HepG2 (cell line): ENCODE data around the gene PAQR7. TPM values are rescaled to one million over a fixed set of nuclear protein-coding genes. Genes with fewer than 3 reads are reported as not detected.

ENCODE experiments used
- ATAC-seq: fragments of 200-7000 bp; cut with Tn5 transposase; 3 replicates; pipeline ENCODE4 v1.9.1; 2020; ENCODE audit warnings: mild to moderate bottlenecking, moderate library complexity
- BruUV-seq: library from RNA; stranded (reverse); fragments of 400-500 nt; replicated peaks from 2 replicates; lab custom pipeline; 2021; lab: Mats Ljungman, UMichigan
- CTCF ChIA-PET: fragments of 300-600 bp; formaldehyde crosslinking; extraction: SDS; loops from one replicate; lab custom pipeline; 2021; ENCODE audit warnings: low total read pairs, inconsistent platforms, low intra/inter-chr PET ratio; lab: Yijun Ruan, JAX
- POLR2A ChIA-PET: fragments of 350-600 bp; sonication (Branson Sonifier 250); formaldehyde crosslinking; loops from one replicate; lab custom pipeline; 2020; ENCODE audit warnings: antibody characterized with exemption, inconsistent platforms; lab: Yijun Ruan, JAX
- DNase-seq: peaks from one replicate; pipeline ENCODE4 v3.0.0-alpha.2; 2015; ENCODE audit warnings: low spot score
- FAIRE-seq: peaks from 3 replicates; lab custom pipeline; 2011; peaks lifted over from hg19 to GRCh38; lab: Jason Lieb, UNC
- H2AFZ ChIP-seq: one replicate; pipeline ENCODE4 v1.6.1; 2011; ENCODE audit warnings: low read length, inconsistent platforms
- H3K27ac ChIP-seq: fragments of 300-600 bp; 3 replicates; pipeline ENCODE4 v1.8.0; 2011; ENCODE audit warnings: mixed run types, mild to moderate bottlenecking, mixed read lengths, low read length, inconsistent platforms; ENCODE audit not compliant: insufficient read depth; ENCODE audit errors: extremely low read length
- H3K27me3 ChIP-seq, 2 experiments: fragments of 200-600 bp in 1 of 2; 2 replicates in 1 of 2; 3 replicates in 1 of 2; pipeline versions ENCODE4 v1.6.0 to v1.8.0; 2011; ENCODE audit warnings: low read length in 2 of 2, mild to moderate bottlenecking in 2 of 2, moderate library complexity in 2 of 2, inconsistent platforms in 1 of 2; ENCODE audit not compliant: insufficient read depth in 2 of 2, control insufficient read depth in 1 of 2
- H3K36me3 ChIP-seq, 2 experiments: fragments of 200-600 bp in 1 of 2; replicated peaks in 1 of 2; 2 replicates in 1 of 2; 3 replicates in 1 of 2; pipeline versions ENCODE4 v1.5.1 to v1.8.0; 2011; ENCODE audit warnings: low read length in 2 of 2, inconsistent platforms in 1 of 2; ENCODE audit not compliant: insufficient read depth in 2 of 2, control insufficient read depth in 1 of 2
- H3K4me1 ChIP-seq: 2 replicates; pipeline ENCODE4 v1.5.1; 2012; ENCODE audit warnings: low read length, inconsistent platforms; ENCODE audit not compliant: insufficient read depth
- H3K4me2 ChIP-seq: 2 replicates; pipeline ENCODE4 v1.6.0; 2011; ENCODE audit warnings: low read depth, low read length, inconsistent platforms
- H3K4me3 ChIP-seq, 3 experiments: fragments of 200-600 bp in 1 of 3; sonication (generic), shearing (Covaris generic) in 1 of 3; replicated peaks in 1 of 3; 2 replicates each; pipeline ENCODE4 v1.5.1; 2011 to 2016; ENCODE audit warnings: low read length in 3 of 3, inconsistent platforms in 2 of 3, low read depth in 2 of 3, mild to moderate bottlenecking in 2 of 3, control low read depth in 1 of 3, mixed read lengths in 1 of 3; ENCODE audit not compliant: insufficient read depth in 1 of 3
- H3K79me2 ChIP-seq: one replicate; pipeline ENCODE4 v1.6.1; 2011; ENCODE audit warnings: low read length, inconsistent platforms; ENCODE audit not compliant: insufficient read depth
- H3K9ac ChIP-seq: 2 replicates; pipeline ENCODE4 v1.6.0; 2011; ENCODE audit warnings: mild to moderate bottlenecking, low read depth, low read length, inconsistent platforms; ENCODE audit not compliant: insufficient read depth
- H3K9me3 ChIP-seq: 2 replicates; pipeline ENCODE4 v1.5.1; 2012; ENCODE audit warnings: mild to moderate bottlenecking, low read length
- H4K20me1 ChIP-seq: 2 replicates; pipeline ENCODE4 v1.6.0; 2011; ENCODE audit warnings: inconsistent platforms, mild to moderate bottlenecking, low read length, moderate library complexity; ENCODE audit not compliant: insufficient read depth
- FOXP1 ChIP-seq, 2 experiments: fragments of 450-650 bp in 1 of 2; IDR thresholded peaks; 2 replicates each; pipeline ENCODE4 v1.6.1; 2017 to 2018; ENCODE audit warnings: antibody characterized with exemption in 1 of 2
- HDAC2 ChIP-seq: sonication (generic); formaldehyde crosslinking; IDR thresholded peaks from 2 replicates; pipeline ENCODE4 v1.4.0; 2020; ENCODE audit warnings: missing genetic modification reagents
- JDP2 ChIP-seq: sonication (generic); formaldehyde crosslinking; IDR thresholded peaks from 2 replicates; pipeline ENCODE4 v1.8.1; 2022; ENCODE audit warnings: missing genetic modification reagents, borderline replicate concordance
- KDM3A ChIP-seq: IDR thresholded peaks from 2 replicates; pipeline ENCODE4 v1.6.1; 2018; ENCODE audit warnings: low read depth, missing compliant biosample characterization
- PHF5A ChIP-seq: IDR thresholded peaks from one replicate; pipeline ENCODE4 v1.6.1; 2018; ENCODE audit warnings: low read depth, missing genetic modification reagents; ENCODE audit not compliant: unreplicated experiment
- PRDM4 ChIP-seq: sonication (generic); formaldehyde crosslinking; IDR thresholded peaks from 2 replicates; pipeline ENCODE4 v1.9.0; 2021; ENCODE audit warnings: missing genetic modification reagents, borderline replicate concordance
- RXRA ChIP-seq: sonication (generic); formaldehyde crosslinking; IDR thresholded peaks from 2 replicates; pipeline ENCODE4 v1.5.1; 2020; ENCODE audit warnings: missing genetic modification reagents
- SCMH1 ChIP-seq: sonication (generic); formaldehyde crosslinking; IDR thresholded peaks from 2 replicates; pipeline ENCODE4 v1.9.0; 2021; ENCODE audit warnings: missing genetic modification reagents, mild to moderate bottlenecking, borderline replicate concordance
- SIN3A ChIP-seq: IDR thresholded peaks from 2 replicates; pipeline ENCODE4 v1.6.1; 2011; ENCODE audit warnings: low read depth, mild to moderate bottlenecking, control low read depth, low read length, borderline replicate concordance
- TARDBP ChIP-seq: sonication (generic); formaldehyde crosslinking; IDR thresholded peaks from 2 replicates; pipeline ENCODE4 v1.8.0; 2022; ENCODE audit warnings: mild to moderate bottlenecking, missing genetic modification reagents
- ZFP36L1 ChIP-seq: sonication (generic); formaldehyde crosslinking; IDR thresholded peaks from 2 replicates; pipeline ENCODE4 v1.8.0; 2022; ENCODE audit warnings: mild to moderate bottlenecking, missing genetic modification reagents, moderate library complexity
- ZNF329 ChIP-seq: sonication (generic); formaldehyde crosslinking; IDR thresholded peaks from 2 replicates; pipeline ENCODE4 v1.9.0; 2021; ENCODE audit warnings: low read depth, mild to moderate bottlenecking, missing genetic modification reagents
- ZNF441 ChIP-seq: sonication (generic); formaldehyde crosslinking; IDR thresholded peaks from 2 replicates; pipeline ENCODE4 v1.7.0; 2021; ENCODE audit warnings: missing genetic modification reagents, borderline replicate concordance
- WGBS: methylation state at CpG from one replicate; pipeline ENCODE4 v1.1.6; 2017; ENCODE audit warnings: low lambda C conversion rate; 5-methylcytosine and 5-hydroxymethylcytosine counted together
- in situ Hi-C: cut with HindIII; loops from 2 replicates; pipeline ENCODE4 v1.10.0; 2017; ENCODE audit warnings: low pct_unique_long_range_greater_than_20kb; ENCODE audit not compliant: extremely low pct_ligation_motif_present
- intact Hi-C: fragments of 100-400 bp; cut with micrococcal nuclease; formaldehyde crosslinking; loops from one replicate; pipeline ENCODE4 v1.10.0; 2022; ENCODE audit not compliant: unreplicated experiment
- polyA plus RNA-seq, 8 experiments: library from polyadenylated mRNA; depleted of rRNA in 3 of 8; stranded (reverse) in 7 of 8; unstranded in 1 of 8; fragments of >200 nt; fragmentation: Illumina TruSeq in 4 of 8; extraction: Trizol in 4 of 8; gene quantifications; 2 replicates each; pipeline versions ENCODE4 v1.2.1 to v1.2.3, GENCODE V29; 2011 to 2016; ENCODE audit warnings: low read depth in 4 of 8, missing spikeins in 1 of 8, mixed read lengths in 1 of 8; ENCODE audit not compliant: insufficient read depth in 1 of 8
- total RNA-seq, 5 experiments: library from RNA; depleted of rRNA; stranded (reverse); fragments of >200 nt; fragmentation: Illumina TruSeq; extraction: Trizol; gene quantifications; 2 replicates each; pipeline ENCODE4 v1.2.3, GENCODE V29; 2016; ENCODE audit warnings: low read depth in 1 of 5

The PAQR7 gene
- total and polyA plus RNA-seq, 2 of the 13 experiments (the other 11 are each of a cell fraction or from before 2014, with no cell fraction given): 13.2 to 16.6 TPM

DNA sequence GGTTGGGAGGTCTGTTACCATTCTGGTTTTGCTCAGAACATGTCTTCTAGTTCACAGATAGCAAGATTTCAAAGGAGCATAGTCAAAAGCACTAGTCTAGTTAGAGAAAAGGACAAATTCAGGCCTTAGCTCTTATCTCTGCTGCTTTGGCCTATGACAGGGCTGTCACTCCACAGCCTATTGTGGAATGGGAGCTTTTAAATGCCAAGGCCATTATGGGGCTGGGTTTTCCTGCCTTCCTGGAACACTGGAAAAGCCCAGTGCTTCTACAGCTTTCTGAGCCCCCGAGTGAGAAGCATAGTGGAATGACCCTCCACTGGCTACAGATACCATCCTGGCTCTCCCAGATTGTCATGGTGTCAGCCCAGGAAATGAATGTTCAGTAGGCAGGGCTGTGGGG lies 46.5 kb downstream of the PAQR7 start (continued):
- TF ChIP-seq TARDBP (no peak), SIN3A (no peak), RXRA (no peak), HDAC2 (CRISPR knock-in tag) (no peak), FOXP1 (IDR thresholded peaks at IDR 0.05) (no peak), FOXP1 (CRISPR knock-in tag; IDR thresholded peaks at IDR 0.05) (no peak)
- TF ChIP-seq, all 625 proteins: peak for 0

GRCh38 chr1:25828491-25828890 lies 47.0 kb downstream of the PAQR7 start:
- Histone ChIP-seq H3K4me3 (no peak overlapping the region), H4K20me1 (peaks cover 3% of the 10 kb centered on the region; the same call in 1 of the 2 replicates), H3K27me3 (no peaks in the 10 kb centered on the region), H3K36me3 (peaks cover 32 to 78% of the 10 kb centered on the region in 2 experiments), H3K9ac (no peak overlapping the region), H3K27ac (no peak overlapping the region), H3K9me3 (no peaks in the 10 kb centered on the region), H3K4me2 (no peak overlapping the region), H3K79me2 (no peaks in the 10 kb centered on the region), H2AFZ (no peak overlapping the region), H3K4me1 (peaks cover 16% of the 10 kb centered on the region)
- ATAC-seq (no peak), DNase-seq (no peak), FAIRE-seq (no peak)
- no peak for TF ChIP-seq ZNF441 (CRISPR knock-in tag)
- TF ChIP-seq PHF5A (CRISPR knock-in tag): no peak
- TF ChIP-seq PRDM4 (CRISPR knock-in tag): no peak
- TF ChIP-seq ZNF329 (CRISPR knock-in tag): no peak
- TF ChIP-seq SCMH1 (CRISPR knock-in tag): no peak
- TF ChIP-seq KDM3A: no peak
- TF ChIP-seq ZFP36L1 (CRISPR knock-in tag): no peak
- TF ChIP-seq JDP2 (CRISPR knock-in tag): no peak
- in situ Hi-C loops (loop anchor here (10.0 kb wide), 1 partner anchor 166 kb away; the partner anchor contains the start of gene PAFAH2), intact Hi-C loops (no loop called here)
- ChIA-PET CTCF (no interaction called here), POLR2A (interaction anchor here (1.2 kb wide), 1 partner anchor 9 kb away, joined by 3 read pairs; the partner anchor contains the start of gene MTFR1L)
- BruUV-seq: no TSS peak
- 100% methylated on average over 2 of the region's 3 CpGs for WGBS
